Keratinocyte (primary cell): ENCODE data around the gene CHPF. TPM values are rescaled to one million over a fixed set of nuclear protein-coding genes. Genes with fewer than 3 reads are reported as not detected.

ENCODE experiments used
- DNase-seq: peaks from one replicate; pipeline ENCODE4 v3.0.0-alpha.2; 2011; ENCODE audit warnings: low read depth, missing footprints, low spot score
- FAIRE-seq: peaks from 2 replicates; lab custom pipeline; 2011; peaks lifted over from hg19 to GRCh38; lab: Jason Lieb, UNC
- H2AFZ ChIP-seq: 2 replicates; pipeline ENCODE4 v1.6.0; 2012; ENCODE audit warnings: low read length, control low read depth, inconsistent platforms; ENCODE audit not compliant: control insufficient read depth
- H3K27ac ChIP-seq: 2 replicates; pipeline ENCODE4 v1.5.1; 2011; ENCODE audit warnings: low read length; ENCODE audit not compliant: control insufficient read depth, insufficient read depth
- H3K27me3 ChIP-seq: 3 replicates; pipeline ENCODE4 v1.6.0; 2011; ENCODE audit warnings: low read length; ENCODE audit not compliant: control insufficient read depth, insufficient read depth; ENCODE audit errors: extremely low read depth
- H3K36me3 ChIP-seq, 2 experiments: 2 replicates in 1 of 2; 3 replicates in 1 of 2; pipeline ENCODE4 v1.5.1; 2011; ENCODE audit warnings: low read length in 2 of 2, mild to moderate bottlenecking in 1 of 2; ENCODE audit not compliant: control insufficient read depth in 2 of 2, insufficient read depth in 2 of 2; ENCODE audit errors: extremely low read depth in 1 of 2
- H3K4me1 ChIP-seq: 3 replicates; pipeline ENCODE4 v1.5.1; 2011; ENCODE audit warnings: low read length; ENCODE audit not compliant: control insufficient read depth, insufficient read depth; ENCODE audit errors: extremely low read depth
- H3K4me2 ChIP-seq: 3 replicates; pipeline ENCODE4 v1.6.0; 2011; ENCODE audit warnings: low read depth, low read length; ENCODE audit not compliant: control insufficient read depth, insufficient read depth; ENCODE audit errors: extremely low read depth
- H3K4me3 ChIP-seq, 3 experiments: fragments of 200-600 bp in 1 of 3; sonication (generic) in 1 of 3; 2 replicates in 2 of 3; 3 replicates in 1 of 3; pipeline ENCODE4 v1.5.1; 2011 to 2016; ENCODE audit warnings: low read length in 3 of 3, mild to moderate bottlenecking in 3 of 3, control low read depth in 2 of 3, inconsistent platforms in 1 of 3, low read depth in 1 of 3, mixed read lengths in 1 of 3, mixed run types in 1 of 3, moderate library complexity in 1 of 3; ENCODE audit not compliant: control insufficient read depth in 2 of 3, insufficient read depth in 2 of 3; ENCODE audit errors: extremely low read depth in 1 of 3
- H3K79me2 ChIP-seq: 2 replicates; pipeline ENCODE4 v1.6.0; 2012; ENCODE audit warnings: low read length; ENCODE audit not compliant: control insufficient read depth, insufficient read depth
- H3K9ac ChIP-seq: 3 replicates; pipeline ENCODE4 v1.6.0; 2011; ENCODE audit warnings: low read length; ENCODE audit not compliant: control insufficient read depth, insufficient read depth; ENCODE audit errors: extremely low read depth
- H3K9me1 ChIP-seq: 3 replicates; pipeline ENCODE4 v1.6.0; 2011; ENCODE audit warnings: low read length; ENCODE audit not compliant: control insufficient read depth, insufficient read depth; ENCODE audit errors: extremely low read depth
- H3K9me3 ChIP-seq: 2 replicates; pipeline ENCODE4 v1.5.1; 2012; ENCODE audit warnings: low read depth, low read length; ENCODE audit not compliant: control insufficient read depth
- H4K20me1 ChIP-seq: 3 replicates; pipeline ENCODE4 v1.6.0; 2011; ENCODE audit warnings: low read length; ENCODE audit not compliant: control insufficient read depth, insufficient read depth; ENCODE audit errors: extremely low read depth
- CTCF ChIP-seq, 3 experiments: IDR thresholded peaks in 1 of 3; conservative IDR thresholded peaks in 1 of 3; optimal IDR thresholded peaks in 1 of 3; 2 replicates in 2 of 3; 3 replicates in 1 of 3; pipeline versions ENCODE3 to v1.5.1; 2011; ENCODE audit warnings: low read length in 3 of 3, mild to moderate bottlenecking in 3 of 3, moderate library complexity in 2 of 3, control low read depth in 1 of 3, inconsistent platforms in 1 of 3; ENCODE audit not compliant: insufficient read depth in 2 of 3; ENCODE audit errors: extremely low read depth in 1 of 3
- EZH2 ChIP-seq: IDR thresholded peaks from one replicate; pipeline ENCODE4 v1.6.1; 2012; ENCODE audit warnings: inconsistent platforms, mild to moderate bottlenecking, low read length, moderate library complexity
- dilution Hi-C: fragments of 300-500 bp; cut with MboI; formaldehyde crosslinking; loops from one replicate; pipeline ENCODE4 v1.7.0; 2020; ENCODE audit warnings: low sequenced_read_pairs; ENCODE audit not compliant: extremely low pct_ligation_motif_present
- polyA plus RNA-seq, 5 experiments: library from polyadenylated mRNA; depleted of rRNA in 3 of 5; stranded (reverse) in 3 of 5; stranded (forward) in 1 of 5; unstranded in 1 of 5; fragments of >200 nt; gene quantifications; 1 replicate in 1 of 5; 2 replicates in 3 of 5; 3 replicates in 1 of 5; pipeline versions ENCODE4 v1.2.1 to v1.2.3, GENCODE V29; 2011 to 2012; ENCODE audit warnings: missing spikeins in 2 of 5, low read depth in 1 of 5, low replicate concordance in 1 of 5

Gene CHPF
- polyA plus RNA-seq, 1 donor (not counting 4 experiments of a cell fraction or from before 2014, with no cell fraction given): 24.4 TPM

- Histone ChIP-seq H2AFZ (no peak overlapping the region), H3K27ac (no peak overlapping the region), H4K20me1 (no peaks in the 10 kb centered on the region), H3K9ac (no peak overlapping the region), H3K36me3 (peaks cover 7 to 9% of the 10 kb centered on the region in 2 experiments), H3K4me2 (peak overlapping the region; percentile 98), H3K79me2 (peaks cover 7% of the 10 kb centered on the region), H3K9me1 (no peaks in the 10 kb centered on the region), H3K9me3 (no peaks in the 10 kb centered on the region), H3K4me1 (peaks cover 15% of the 10 kb centered on the region), H3K4me3 (no peak overlapping the region), H3K27me3 (peaks cover 34% of the 10 kb centered on the region)
- TF ChIP-seq EZH2: no peak
- peak in 2 of 3 experiments; percentile 17 to 58 for TF ChIP-seq CTCF (optimal IDR thresholded peaks at IDR 0.05 in 1 of 3, IDR thresholded peaks at IDR 0.05 in 1 of 3, conservative IDR thresholded peaks at IDR 0.05 in 1 of 3; ENCODE audit: extremely low read depth in 1 of 3, insufficient read depth in 2 of 3, low read length in 3 of 3)
- FAIRE-seq: no peak
- dilution Hi-C loops: no loop called here
- DNase-seq: no peak
Measured at GRCh38 chr2:219500135-219500534, 43.5 kb downstream of the CHPF start.

GRCh38 chr2:219499555-219499954, 44.1 kb downstream of the CHPF start:
- no peak for FAIRE-seq
- dilution Hi-C loops: no loop called here
- H3K27ac ChIP-seq: peak overlapping the region; percentile 79

More at GRCh38 chr2:219499555-219499954, 44.1 kb downstream of the CHPF start:
- H3K79me2 ChIP-seq: peaks cover 7% of the 10 kb centered on the region
- H3K4me1 ChIP-seq: peaks cover 15% of the 10 kb centered on the region
- no peak for TF ChIP-seq EZH2
- no peak for TF ChIP-seq CTCF (optimal IDR thresholded peaks at IDR 0.05 in 1 of 3, IDR thresholded peaks at IDR 0.05 in 1 of 3, conservative IDR thresholded peaks at IDR 0.05 in 1 of 3; ENCODE audit: extremely low read depth in 1 of 3, insufficient read depth in 2 of 3, low read length in 3 of 3)
- no peak for DNase-seq
- H3K27me3 ChIP-seq: peaks cover 39% of the 10 kb centered on the region
- H3K9me1 ChIP-seq: no peaks in the 10 kb centered on the region
- H2AFZ ChIP-seq: no peak overlapping the region
- H3K9ac ChIP-seq: peak overlapping the region; percentile 89
- H3K4me3 ChIP-seq: peak overlapping the region; percentile 62 to 83 (median 80)
- peak overlapping the region; percentile 98 for H3K4me2 ChIP-seq
- no peaks in the 10 kb centered on the region for H3K9me3 ChIP-seq
- no peaks in the 10 kb centered on the region for H4K20me1 ChIP-seq
- H3K36me3 ChIP-seq: peaks cover 2 to 9% of the 10 kb centered on the region in 2 experiments
